Heart left ventricle (tissue), 16 donors: ENCODE measurements around the gene SMIM14. TPM values are rescaled to one million over a fixed set of nuclear protein-coding genes. Genes with fewer than 3 reads are reported as not detected.

Source experiments
- ATAC-seq, 4 donors: fragments of 200-7000 bp; cut with Tn5 transposase; one replicate each; pipeline ENCODE4 v1.9.1; 2020 to 2022; ENCODE audit warnings: moderate library complexity in 4 of 4, mild to moderate bottlenecking in 3 of 4, moderate number of reproducible peaks in 1 of 4
- DNase-seq, 5 donors: peaks; one replicate each; pipeline ENCODE4 v3.0.0-alpha.2; 2020
- H3K27ac ChIP-seq, 12 donors: fragments of 200-600 bp; sonication (generic) in 4 of 12; one replicate each; pipeline versions ENCODE4 v1.5.0 to v1.8.0; 2016 to 2022; ENCODE audit warnings: mild to moderate bottlenecking in 2 of 12
- H3K27me3 ChIP-seq, 9 donors: fragments of 200-600 bp; sonication (generic) in 2 of 9; one replicate each; pipeline versions ENCODE4 v1.5.1 to v1.8.0; 2016 to 2022; ENCODE audit warnings: mild to moderate bottlenecking in 3 of 9
- H3K36me3 ChIP-seq, 9 donors: fragments of 200-600 bp; sonication (generic) in 2 of 9; one replicate each; pipeline versions ENCODE4 v1.5.0 to v1.8.0; 2018 to 2022; ENCODE audit warnings: mild to moderate bottlenecking in 2 of 9
- H3K4me1 ChIP-seq, 12 donors: fragments of 200-600 bp; sonication (generic) in 4 of 12; one replicate each; pipeline versions ENCODE4 v1.5.0 to v1.8.0; 2016 to 2022; ENCODE audit warnings: mild to moderate bottlenecking in 3 of 12
- H3K4me3 ChIP-seq, 12 donors: fragments of 200-600 bp; sonication (generic) in 4 of 12; one replicate each; pipeline versions ENCODE4 v1.5.0 to v1.8.0; 2017 to 2022; ENCODE audit warnings: mild to moderate bottlenecking in 9 of 12, moderate library complexity in 4 of 12
- H3K9me3 ChIP-seq, 12 donors: fragments of 200-600 bp; sonication (generic) in 4 of 12; one replicate each; pipeline versions ENCODE4 v1.5.0 to v1.8.0; 2016 to 2022; ENCODE audit warnings: mild to moderate bottlenecking in 1 of 12
- CTCF ChIP-seq, 12 donors: fragments of 200-600 bp; sonication (generic) in 4 of 12; IDR thresholded peaks; one replicate each; pipeline versions ENCODE4 v1.5.0 to v1.8.0; 2018 to 2022; ENCODE audit warnings: antibody characterized with exemption in 12 of 12, mild to moderate bottlenecking in 5 of 12
- POLR2A ChIP-seq, 2 donors: fragments of 450-650 bp; IDR thresholded peaks; one replicate each; pipeline ENCODE4 v1.6.1; 2017; ENCODE audit warnings: antibody characterized with exemption in 2 of 2, mild to moderate bottlenecking in 2 of 2, moderate library complexity in 2 of 2
- WGBS, 4 donors: extraction: QIAGEN DNeasy Blood & Tissue Kit in 2 of 4; methylation state at CpG; one replicate each; pipeline versions ENCODE4 v1.1.5 to v1.1.7; 2013 to 2018; 5-methylcytosine and 5-hydroxymethylcytosine counted together
- intact Hi-C, 10 donors: fragments of 100-400 bp; cut with DNase I; formaldehyde crosslinking; loops; one replicate each; pipeline versions ENCODE4 v1.11.1 to v1.14.2; 2022
- polyA plus RNA-seq, 2 donors: library from polyadenylated mRNA; stranded (reverse); fragments of 200-250 nt; gene quantifications; one replicate each; pipeline ENCODE4 v1.2.3, GENCODE V29; 2013
- total RNA-seq, 9 donors: library from RNA; depleted of rRNA in 2 of 9; stranded (reverse); fragments of >200 nt in 2 of 9; fragmentation: NEBNext Ultra II Directional in 3 of 9; extraction: Animal tissue kit (Norgen Biotek cat#: 25700) in 3 of 9; gene quantifications; one replicate each; pipeline versions ENCODE4 v1.1.0 to v1.2.4, GENCODE V29; 2016 to 2023
- donor health status: ischemic (EF 13 %, LVEDD 7.1; RV severe dilation, severe dysfunction).
- donor health status: healthy with polysubstance abuse.
- donor health status: DM: no; HTN: yes; CAD: no.
- donor health status: DM: no; HTN: no; CAD: no.
- donor health status: ischemic (EF 25% LVEDD 6.9; RV normal size, moderate dysfunction).
- donor health status: ischemic (EF 25% LVEDD 5.7; RV mildly dilated, moderate dysfunction).
- donor health status: healthy.
- donor health status: DM: yes; HTN: yes; CAD: no.
- donor health status: ischemic (EF 35%, LVEDD 5.7; RV mildly dilated, moderate dysfunction).
- donor health status: nonischemic (EF 11% LVEDD 7.7; RV severe dilation, severe dysfunction).
- donor health status: DM: yes; HTN: yes; CAD: no.
- donor health status: PGD.
- donor health status: ischemic (EF 29% LVEDD 5.4; RV normal size, mild dysfunction).
- donor health status: nonischemic (EF 23%, LVEDD 6.1; RV moderate dilation, normal function).

Gene SMIM14
- total and polyA plus RNA-seq, 11 donors, result 3.0 to 24.8 (median 11.8) TPM

- Histone ChIP-seq H3K9me3 (no peaks in the 10 kb centered on the region), H3K4me3 (peak overlapping the region; percentile 70 to 97 (median 78)), H3K27me3 (no peaks in the 10 kb centered on the region), H3K4me1 (peaks cover 0 to 43% (median 18%) of the 10 kb centered on the region in 12 donors), H3K27ac (peak overlapping the region; percentile 87 to 99 (median 96)), H3K36me3 (peaks cover 0 to 19% (median 10%) of the 10 kb centered on the region in 9 donors)
- 0% methylated on average over 29 of the region's 29 CpGs for WGBS, 4 donors
- DNase-seq, result peak; percentile 47 to 78 (median 58)
- ATAC-seq, result peak; percentile 21 to 55 (median 37)
- no peak for TF ChIP-seq CTCF (IDR thresholded peaks at IDR 0.05)
- intact Hi-C loops, result loop anchor here (1.0 to 10.0 kb wide), 12 partner anchors 60 to 420 kb away; partner anchors contain the start of genes UGDH (in 9 of the 10), UBE2K (in 5 of the 10), PDS5A (in 4 of the 10) and LIAS (in 2 of the 10)
These were observed 895 bp downstream of the SMIM14 start for GRCh38 chr4:39637586-39638353.

GRCh38 chr4:39637221-39637585 is 1.5 kb downstream of the SMIM14 start:
- Histone ChIP-seq H3K9me3 (no peaks in the 10 kb centered on the region), H3K27me3 (no peaks in the 10 kb centered on the region), H3K4me1 (peaks cover 0 to 43% (median 18%) of the 10 kb centered on the region in 12 donors), H3K4me3 (peak overlapping the region; percentile 70 to 97 (median 78)), H3K36me3 (peaks cover 0 to 19% (median 10%) of the 10 kb centered on the region in 9 donors), H3K27ac (peak overlapping the region; percentile 87 to 99 (median 96))
- DNase-seq (no peak), ATAC-seq (no peak)
- intact Hi-C loops, result loop anchor here (1.0 to 10.0 kb wide), 9 partner anchors 60 to 420 kb away; partner anchors contain the start of genes UGDH (in 6 of the 10), UBE2K (in 4 of the 10), PDS5A (in 3 of the 10) and LIAS (in 2 of the 10)
- WGBS, 4 donors, result 1 to 3% (median 2%) methylated on average over 6 of the region's 6 CpGs
- no peak for TF ChIP-seq CTCF (IDR thresholded peaks at IDR 0.05)
- no peak for TF ChIP-seq POLR2A (IDR thresholded peaks at IDR 0.05)

GRCh38 chr4:39636531-39637184 is 2.0 kb downstream of the SMIM14 start:
- ATAC-seq, result no peak

More at GRCh38 chr4:39636531-39637184, 2.0 kb downstream of the SMIM14 start:
- Histone ChIP-seq H3K36me3 (peaks cover 0 to 19% (median 10%) of the 10 kb centered on the region in 9 donors), H3K4me3 (peak overlapping the region in 11 of 12 donors; percentile 70 to 97 (median 80)), H3K27me3 (no peaks in the 10 kb centered on the region), H3K27ac (peak overlapping the region; percentile 87 to 99 (median 96)), H3K4me1 (peaks cover 0 to 43% (median 18%) of the 10 kb centered on the region in 12 donors), H3K9me3 (no peaks in the 10 kb centered on the region)
- TF ChIP-seq CTCF (IDR thresholded peaks at IDR 0.05), result peak in 1 of 12 donors; percentile 5
- no peak for TF ChIP-seq POLR2A (IDR thresholded peaks at IDR 0.05)
- no peak for DNase-seq
- intact Hi-C loops, result loop anchor here (1.0 to 10.0 kb wide), 9 partner anchors 61 to 421 kb away; partner anchors contain the start of genes UGDH (in 6 of the 10), UBE2K (in 4 of the 10), PDS5A (in 3 of the 10) and LIAS (in 2 of the 10)
- 11 to 24% (median 19%) methylated on average over 6 of the region's 6 CpGs for WGBS, 4 donors
